ENCODE results near the gene FRMPD4.

GRCh38 chrX:12366440-12366839, 228.2 kb downstream of the FRMPD4 start:
- TF ChIP-seq CTCF (conservative IDR thresholded peaks at IDR 0.05; ENCODE audit: low read depth in 2 of 2) (no peak), REST (IDR thresholded peaks at IDR 0.05; ENCODE audit: unreplicated experiment) (no peak), EZH2 (IDR thresholded peaks at IDR 0.05; ENCODE audit: low read depth, unreplicated experiment) (no peak), ZNF331 (CRISPR knock-in tag; IDR thresholded peaks at IDR 0.05; ENCODE audit: low read depth) (no peak)

All from GM23338 (cell line).